ENCODE measurements around the gene OR6F1. TPM values are rescaled to one million over a fixed set of nuclear protein-coding genes. Genes with fewer than 3 reads are reported as not detected.
"Not testable (repeated sequence)": the region's sequence is repeated elsewhere in the genome, so short reads cannot be mapped to it uniquely, and the experiment has no call there.

OR6F1 gene
- total RNA-seq = not detected in 2 replicates

DNA sequence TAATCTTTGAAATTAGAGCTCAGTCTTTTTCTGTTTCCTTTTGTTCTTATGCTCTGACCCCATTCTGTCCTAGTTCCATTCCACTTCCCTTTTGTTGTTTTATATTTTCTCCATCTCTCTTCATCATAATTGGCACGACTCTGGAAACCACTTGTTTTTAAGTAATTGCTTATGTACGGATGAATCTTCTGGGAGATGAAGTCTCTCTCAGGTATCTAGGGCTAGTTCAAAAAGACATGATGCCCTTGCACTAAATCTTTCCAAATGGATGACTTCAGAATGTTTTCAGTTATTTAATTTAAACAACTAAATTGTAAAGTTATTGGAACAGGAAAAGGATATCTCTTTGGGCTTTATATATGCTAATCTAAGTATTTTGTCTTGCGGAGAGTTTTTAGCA lies at the start of gene OR6F1:
TSS of gene OR6F1 (minus strand) at position 101 of the 400 bp plus-strand sequence. CDS start 3,891 bp downstream, outside the sequence.
- DNase-seq = no peak

GRCh38 chr1:247760456-247760855 lies 44.0 kb upstream of the OR6F1 start, which contains the start of gene OR1C1:
Gene OR1C1 (minus strand): TSS chr1:247760556. CDS start chr1:247758406, 2,150 bp downstream.
- DNase-seq = no peak

- not testable (repeated sequence) for DNase-seq
Measured at GRCh38 chr1:247754311-247754710, 37.9 kb upstream of the OR6F1 start.

GRCh38 chr1:247749870-247750269 lies 33.4 kb upstream of the OR6F1 start:
- DNase-seq = no peak

GRCh38 chr1:247748041-247748440 lies 31.6 kb upstream of the OR6F1 start, which contains the start of gene OR14A2:
Gene OR14A2 (minus strand): TSS chr1:247748141.
- no peak for DNase-seq

DNA sequence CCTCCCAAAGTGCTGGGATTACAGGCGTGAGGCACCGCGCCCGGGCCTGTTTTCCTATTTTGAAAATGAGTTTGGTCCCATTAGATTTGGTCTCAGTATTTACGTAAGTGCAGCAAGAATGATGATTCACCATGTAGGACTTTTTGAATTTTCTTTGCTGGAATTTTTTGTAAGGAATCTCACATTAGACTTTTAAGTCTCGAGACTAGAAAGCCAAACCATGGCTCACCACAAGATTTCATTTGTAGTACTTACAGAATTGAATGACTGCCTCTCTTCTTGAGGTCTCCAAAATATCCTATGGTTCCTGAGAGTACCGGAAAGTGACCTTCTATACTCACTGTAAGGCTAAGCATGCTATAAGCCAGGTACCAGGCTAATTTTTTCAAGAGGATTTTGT lies 31.2 kb upstream of the OR6F1 start:
- DNase-seq = no peak

DNA sequence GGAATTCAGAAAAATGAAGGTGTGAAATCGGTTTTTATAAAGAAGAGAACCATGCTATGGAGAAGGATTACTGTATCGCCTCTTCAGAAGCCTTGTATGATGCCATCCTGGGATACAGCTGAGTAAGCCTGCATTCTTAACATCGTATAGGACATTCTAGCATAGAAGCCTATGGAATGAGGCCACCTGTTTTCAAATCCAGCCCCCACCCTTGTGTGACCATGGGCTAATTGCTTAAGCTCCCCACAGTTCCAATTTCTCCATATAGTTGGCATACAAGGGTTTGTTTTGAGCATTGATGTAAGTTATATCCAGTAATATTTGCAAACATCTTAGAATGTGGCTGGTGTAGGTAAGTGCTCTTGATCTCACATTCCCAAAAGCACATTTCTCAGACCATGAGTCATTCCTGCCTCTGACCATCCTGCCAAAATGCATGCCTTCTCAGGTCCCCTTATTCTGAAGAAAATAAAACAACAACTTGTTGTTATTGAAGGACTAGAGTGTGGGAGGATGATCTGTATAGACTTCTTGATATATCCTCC lies 30.0 kb upstream of the OR6F1 start:
- no peak for DNase-seq

DNA sequence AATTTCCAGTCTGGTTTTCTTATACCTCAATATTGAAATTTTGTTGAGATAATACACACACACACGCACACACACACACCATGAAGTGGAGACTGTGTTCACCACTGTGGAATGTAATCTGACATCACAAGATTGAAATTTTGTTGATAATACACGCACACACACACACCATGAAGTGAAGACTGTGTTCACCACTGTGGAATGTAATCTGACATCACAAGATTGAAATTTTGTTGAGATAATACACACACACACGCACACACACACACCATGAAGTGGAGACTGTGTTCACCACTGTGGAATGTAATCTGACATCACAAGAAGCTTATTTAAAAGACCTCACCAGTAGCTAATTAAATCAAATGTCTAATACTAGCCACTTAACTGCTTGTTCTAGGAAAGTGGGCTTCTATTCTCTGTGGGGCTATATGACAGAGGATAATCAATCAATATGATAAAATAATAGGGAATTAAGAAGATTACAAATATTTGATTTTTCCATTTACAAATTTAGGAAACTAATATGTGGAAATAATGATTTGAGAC lies 25.8 kb upstream of the OR6F1 start:
- not testable (repeated sequence) for DNase-seq

DNA sequence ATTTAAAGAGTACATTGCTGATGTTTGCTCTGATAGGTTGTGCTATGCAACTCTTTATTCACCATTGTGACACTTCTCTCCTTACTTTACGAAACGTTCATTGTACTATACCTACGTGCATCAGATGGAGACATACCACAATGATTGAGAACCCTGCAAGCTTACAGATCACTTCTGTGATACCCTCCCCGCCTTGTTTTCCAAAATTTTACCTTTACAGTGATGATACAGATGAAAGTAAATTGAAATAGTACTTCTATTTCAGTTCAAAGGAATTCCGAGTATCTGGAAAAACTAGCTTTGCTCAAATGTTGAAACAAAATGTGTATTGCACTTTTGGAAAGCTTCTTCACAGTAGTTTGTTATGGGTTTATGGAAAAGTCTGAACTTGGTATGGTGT lies 25.3 kb upstream of the OR6F1 start:
- no peak for DNase-seq

- DNase-seq = no peak
Measured at GRCh38 chr1:247740721-247741120, 24.3 kb upstream of the OR6F1 start.

DNA sequence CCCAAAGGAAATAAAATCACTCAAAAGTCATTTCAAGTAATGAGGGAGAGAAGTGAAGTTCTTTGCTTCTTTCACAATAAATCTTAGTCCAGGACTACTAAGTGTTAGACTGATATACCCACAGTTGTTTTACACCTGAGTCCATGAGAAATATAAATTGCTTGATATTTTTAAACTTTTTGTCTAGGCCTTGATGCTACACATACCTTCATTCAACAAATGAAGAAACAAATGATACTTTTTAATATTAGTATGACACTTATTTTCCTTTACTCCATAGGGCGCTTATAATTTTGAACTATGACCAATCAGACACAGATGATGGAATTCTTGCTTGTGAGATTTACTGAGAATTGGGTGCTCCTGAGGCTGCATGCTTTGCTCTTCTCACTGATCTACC lies 21.9 kb upstream of the OR6F1 start, which contains the start of gene OR14K1:
TSS of gene OR14K1 (plus strand) at position 301 of the 400 bp plus-strand sequence. CDS start at position 301, 0 bp downstream.
- no peak for DNase-seq

DNA sequence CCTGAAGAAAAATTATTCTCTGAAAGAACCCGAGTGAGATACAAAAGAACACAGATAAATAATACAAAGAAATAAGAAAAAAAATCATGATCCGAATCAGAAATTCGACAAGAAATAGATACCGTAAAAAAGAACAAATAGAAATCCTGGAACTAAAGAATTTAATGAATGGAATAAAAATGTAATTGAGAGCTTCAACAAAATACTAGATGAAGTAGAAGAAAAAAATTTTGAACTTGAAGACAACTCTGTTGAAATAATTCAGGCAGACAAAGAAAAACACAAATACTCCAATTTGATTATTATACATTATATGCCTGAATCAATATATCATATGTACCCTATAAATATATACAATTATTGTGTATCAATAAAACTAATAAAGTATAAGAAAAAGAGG lies 4.8 kb upstream of the OR6F1 start:
- no peak for DNase-seq

GRCh38 chr1:247713753-247714152 lies 2.7 kb downstream of the OR6F1 start:
- DNase-seq = no peak

DNA sequence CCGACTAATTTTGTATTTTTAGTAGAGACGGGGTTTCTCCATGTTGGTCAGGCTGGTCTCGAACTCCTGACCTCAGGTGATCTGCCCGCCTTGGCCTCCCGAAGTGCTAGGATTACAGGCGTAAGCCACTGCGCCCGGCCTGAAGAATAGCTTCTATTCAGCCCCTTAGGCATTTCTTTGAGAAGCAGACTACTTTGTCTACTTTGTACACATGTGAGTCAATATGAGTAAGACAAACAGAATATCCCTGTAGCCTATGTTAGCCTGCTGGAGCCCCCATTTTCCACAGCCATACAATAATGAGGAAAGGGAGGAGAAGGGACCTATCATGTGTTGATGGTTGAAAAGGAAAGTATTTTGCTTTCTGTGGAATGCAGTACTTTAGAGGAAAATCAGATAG lies 5.8 kb downstream of the OR6F1 start:
- not testable (repeated sequence) for DNase-seq

DNA sequence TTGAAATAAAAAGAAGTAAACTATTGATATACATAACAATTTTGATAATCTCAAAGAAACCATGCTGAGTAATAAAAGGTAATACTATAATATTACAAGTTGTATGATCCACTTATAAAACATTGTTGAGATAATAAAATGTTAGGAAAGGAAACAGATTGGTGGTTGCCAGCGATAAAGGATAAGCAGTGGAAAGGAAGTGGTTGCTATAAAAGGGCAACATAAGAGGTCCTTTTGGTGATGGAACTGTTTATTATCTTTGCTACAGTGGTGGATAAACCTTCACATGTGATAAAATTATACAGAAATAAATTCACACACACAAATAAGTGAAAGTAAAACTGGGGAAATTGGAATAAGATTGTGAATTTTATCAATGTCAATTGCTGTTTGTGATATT lies 15.1 kb downstream of the OR6F1 start:
- DNase-seq = no peak

DNA sequence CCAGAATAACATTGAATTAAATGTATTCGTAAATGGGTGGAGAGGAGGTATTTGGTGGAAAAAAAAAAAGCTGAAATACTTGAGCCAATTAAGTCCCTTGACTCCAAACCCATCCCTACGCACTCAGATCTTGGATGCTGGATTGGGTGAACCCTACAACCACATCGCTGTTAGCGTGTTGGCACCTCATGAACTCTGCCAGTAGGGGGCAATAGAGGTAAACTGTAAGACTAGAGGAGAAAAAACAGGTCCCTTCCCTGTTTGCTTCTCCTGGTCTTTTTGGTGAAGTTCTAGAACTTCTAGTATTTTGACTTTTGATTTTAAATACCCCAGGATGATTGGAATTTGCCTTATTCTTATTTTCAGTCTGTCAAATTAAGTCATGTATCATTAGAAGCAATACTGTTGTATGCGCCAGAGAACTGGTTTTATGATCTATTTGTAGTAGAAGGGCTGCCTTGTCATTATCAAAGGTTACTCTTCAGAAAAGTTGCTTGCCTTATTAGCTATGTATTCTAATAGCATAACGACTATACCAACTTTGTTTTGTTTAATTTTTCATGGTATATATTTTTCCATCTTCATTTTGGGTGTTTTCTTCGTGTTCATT lies 35.1 kb downstream of the OR6F1 start:
- DNase-seq = peak; percentile 41

- DNase-seq = no peak
Measured at GRCh38 chr1:247680171-247680570, 36.3 kb downstream of the OR6F1 start.

DNA sequence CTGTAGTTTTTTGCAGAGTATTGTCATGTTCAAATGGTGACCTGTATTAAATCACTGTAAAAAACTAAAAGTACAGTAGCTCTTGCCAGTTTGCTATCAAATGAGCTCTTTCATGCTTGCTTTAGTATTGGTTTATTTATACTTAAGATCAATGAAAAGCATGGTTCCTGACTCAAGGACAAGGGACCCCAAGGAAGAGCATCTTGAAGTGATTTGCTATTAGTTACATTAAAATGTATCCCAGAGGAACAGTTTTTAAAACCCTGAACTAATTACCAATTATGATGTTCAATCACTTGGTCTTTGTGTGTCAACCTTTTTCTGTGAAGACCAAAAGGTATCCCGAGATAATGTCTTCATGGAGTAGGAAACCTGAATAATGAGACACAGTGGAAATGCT lies 36.8 kb downstream of the OR6F1 start, which contains the start of gene OR13G1:
TSS of gene OR13G1 (minus strand) at position 101 of the 400 bp plus-strand sequence. CDS start 6,698 bp downstream, outside the sequence.
- DNase-seq = no peak

- DNase-seq = no peak
Measured at GRCh38 chr1:247669225-247669624, 47.2 kb downstream of the OR6F1 start.

Other genes with a start within 250 kb of the OR6F1 start
- gene OR2C3, start 180.2 kb downstream of the OR6F1 start, total RNA-seq = under 0.01 TPM in 1 of 2 replicates, not detected in the other
- gene GCSAML, start 167.5 kb downstream of the OR6F1 start, total RNA-seq = not detected in 2 replicates
- not detected in 2 replicates for gene OR2G2, start 128.3 kb downstream of the OR6F1 start, total RNA-seq
- gene OR2G3, start 111.1 kb downstream of the OR6F1 start, total RNA-seq = not detected in 2 replicates
- not detected in 2 replicates for gene OR13G1, start 36.9 kb downstream of the OR6F1 start, total RNA-seq
- gene OR14K1, start 22.0 kb upstream of the OR6F1 start, total RNA-seq = not detected in 2 replicates
- not detected in 2 replicates for gene OR14A2, start 31.5 kb upstream of the OR6F1 start, total RNA-seq
- not detected in 2 replicates for gene OR1C1, start 43.9 kb upstream of the OR6F1 start, total RNA-seq
- gene OR14A16, start 107.5 kb upstream of the OR6F1 start, total RNA-seq = not detected in 2 replicates
- gene OR11L1, start 125.2 kb upstream of the OR6F1 start, total RNA-seq = not detected in 2 replicates
- gene TRIM58, start 140.5 kb upstream of the OR6F1 start, total RNA-seq = 0.17 and 0.37 TPM in 2 replicates
- gene OR2W3, start 178.9 kb upstream of the OR6F1 start, total RNA-seq = not detected in 2 replicates
- not detected in 2 replicates for gene OR2T8, start 203.6 kb upstream of the OR6F1 start, total RNA-seq
- not detected in 2 replicates for gene OR2AJ1, start 208.2 kb upstream of the OR6F1 start, total RNA-seq
- 0.17 TPM in 1 of 2 replicates, not detected in the other for gene OR2L8, start 232.2 kb upstream of the OR6F1 start, total RNA-seq
- not detected in 2 replicates for gene OR2AK2, start 248.6 kb upstream of the OR6F1 start, total RNA-seq